HCEC 1CT (cell line): ENCODE data around the gene PDE4C.

ENCODE experiments used
- DNase-seq: peaks from one replicate; pipeline ENCODE4 v3.0.0-alpha.2; 2017

The PDE4C gene

DNA sequence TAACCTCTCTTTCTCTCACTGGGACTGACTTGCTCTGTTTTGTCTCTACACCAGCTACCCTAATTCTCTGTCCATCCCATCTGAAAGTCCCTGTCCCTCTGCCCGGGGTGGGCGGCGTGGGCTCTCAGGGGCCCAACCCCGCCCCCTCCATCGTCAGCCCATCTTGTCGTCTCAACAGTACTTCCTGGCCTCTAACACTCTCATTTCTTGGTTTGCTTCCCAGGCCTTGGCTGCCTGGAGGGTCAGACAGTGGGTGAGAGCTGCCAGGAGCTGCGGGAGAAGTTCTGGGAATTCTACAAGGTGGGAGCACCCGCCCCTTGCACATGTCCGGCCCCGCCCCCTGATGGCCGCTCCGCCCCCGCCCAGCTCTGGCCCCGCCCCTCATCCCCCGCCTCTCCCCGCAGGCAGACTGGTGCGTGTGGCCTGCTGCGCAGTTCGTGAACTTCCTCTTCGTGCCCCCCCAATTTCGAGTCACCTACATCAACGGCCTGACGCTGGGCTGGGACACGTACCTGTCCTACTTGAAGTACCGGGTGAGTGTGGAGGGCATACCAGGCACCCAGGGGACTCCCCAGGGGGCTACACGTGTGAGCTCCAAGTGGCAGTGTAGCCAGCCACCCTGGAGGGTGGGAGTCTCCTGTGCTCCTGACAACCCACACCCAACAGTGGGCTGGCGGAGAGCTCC, 31.5 kb downstream of the PDE4C start:
- no peak for DNase-seq

DNA sequence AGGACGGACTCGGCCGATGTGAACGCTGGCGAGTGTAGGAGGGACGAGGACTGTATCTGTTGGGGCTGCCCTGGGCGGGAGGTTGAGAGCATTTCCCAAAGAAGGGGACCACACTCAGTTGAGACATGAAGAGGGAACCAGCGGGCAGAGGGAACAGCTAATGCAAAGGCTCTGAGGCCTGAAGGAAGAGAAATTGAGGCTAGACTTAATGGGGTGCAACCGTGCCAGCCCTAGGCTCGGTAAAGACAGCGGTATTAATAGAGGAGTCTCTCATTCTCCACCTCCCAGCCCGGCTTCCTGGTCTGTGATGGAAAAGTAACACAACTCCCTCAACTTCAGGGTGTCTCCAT, 32.1 kb downstream of the PDE4C start:
- DNase-seq: no peak

DNA sequence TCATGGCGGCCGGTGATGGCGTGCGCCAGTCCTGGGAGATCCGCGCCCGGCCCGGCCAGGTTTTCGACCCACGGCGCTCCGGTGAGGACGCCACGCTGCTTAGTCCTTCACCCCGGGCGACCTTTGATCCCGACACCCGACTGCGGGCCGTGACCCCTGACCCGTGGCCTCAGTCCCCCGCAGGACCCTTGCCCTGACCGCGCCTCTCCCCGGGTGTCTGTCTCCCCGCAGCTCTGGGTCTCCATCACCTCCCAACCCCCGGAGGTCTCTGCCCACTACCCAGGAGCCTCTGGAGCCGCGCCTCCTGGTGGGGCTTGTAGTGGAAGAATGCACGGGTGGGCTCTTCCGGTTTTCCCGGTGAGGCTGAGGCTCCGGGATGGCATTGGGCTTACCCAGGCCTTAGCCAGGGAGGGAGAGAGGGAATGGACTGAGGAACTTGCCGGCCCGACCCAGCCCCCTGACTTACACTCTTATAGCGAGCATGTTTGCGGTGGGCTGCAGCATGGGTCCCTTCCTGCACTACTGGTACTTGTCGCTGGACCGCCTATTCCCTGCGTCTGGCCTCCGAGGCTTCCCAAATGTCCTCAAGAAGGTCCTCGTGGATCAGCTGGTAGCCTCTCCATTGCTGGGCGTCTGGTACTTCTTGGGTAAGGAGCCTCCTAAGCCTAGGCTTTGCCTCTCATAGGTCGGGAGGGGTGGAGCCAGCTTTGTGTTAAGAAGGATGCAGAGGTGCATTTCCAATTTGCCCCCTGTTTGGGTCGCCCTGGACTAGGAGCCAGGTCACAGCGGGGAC, 32.7 kb downstream of the PDE4C start:
- DNase-seq: no peak

DNA sequence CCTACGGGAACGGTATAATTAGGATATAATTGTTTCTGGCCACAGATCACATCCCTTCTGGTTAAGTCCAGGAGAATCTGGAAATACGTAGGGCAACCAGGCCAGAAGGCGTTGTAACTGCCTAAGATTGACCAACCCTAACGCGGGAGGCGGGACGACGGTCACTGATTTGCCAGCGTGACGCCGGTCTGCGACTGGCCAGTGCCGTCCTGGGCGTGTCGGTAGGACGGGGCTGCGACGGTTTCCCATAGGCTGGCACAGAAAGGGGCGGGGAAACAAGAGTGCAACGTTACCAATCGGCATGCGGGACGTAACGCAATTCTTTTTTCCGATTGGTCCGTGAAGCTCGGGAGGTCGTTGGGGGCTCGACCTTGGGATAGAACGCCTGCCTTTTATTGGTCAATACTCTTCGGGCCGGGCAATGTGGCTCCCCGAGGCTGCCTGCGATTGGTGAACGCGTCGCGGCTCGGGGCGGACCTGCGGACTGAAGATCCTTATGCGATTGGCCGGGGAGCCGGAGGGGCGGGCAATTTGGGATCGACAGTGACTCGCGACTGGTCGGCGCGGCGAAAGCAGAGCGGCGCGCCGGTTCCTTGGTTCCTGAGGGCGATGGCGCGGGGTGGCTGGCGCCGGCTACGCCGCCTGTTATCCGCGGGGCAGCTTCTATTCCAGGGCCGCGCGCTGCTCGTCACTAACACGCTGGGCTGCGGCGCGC, 33.4 kb downstream of the PDE4C start, which contains the start of gene MPV17L2:
Gene MPV17L2 (plus strand): TSS at position 546 of the 715 bp plus-strand sequence. CDS start 64 bp downstream, at position 610.
- peak; percentile 100 for DNase-seq

DNA sequence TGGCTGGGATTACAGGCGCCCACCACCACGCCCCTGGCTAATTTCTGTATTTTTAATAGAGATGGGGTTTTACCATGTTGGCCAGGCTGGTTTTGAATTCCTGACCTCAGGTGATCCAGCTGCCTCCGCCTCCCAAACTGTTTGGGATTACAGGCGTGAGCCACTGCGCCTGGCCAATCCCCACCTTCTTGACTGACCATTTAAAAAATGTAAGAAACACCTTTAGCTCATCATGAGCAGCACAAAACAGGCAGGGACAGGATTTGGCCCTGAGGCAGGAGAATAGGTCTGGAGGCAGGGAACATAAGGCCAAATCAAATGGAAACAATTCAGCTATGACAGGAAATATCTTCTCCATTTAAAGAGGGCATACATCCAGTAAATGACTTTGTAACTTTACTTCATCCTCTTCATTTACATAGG, 34.6 kb downstream of the PDE4C start:
- DNase-seq: no peak

DNA sequence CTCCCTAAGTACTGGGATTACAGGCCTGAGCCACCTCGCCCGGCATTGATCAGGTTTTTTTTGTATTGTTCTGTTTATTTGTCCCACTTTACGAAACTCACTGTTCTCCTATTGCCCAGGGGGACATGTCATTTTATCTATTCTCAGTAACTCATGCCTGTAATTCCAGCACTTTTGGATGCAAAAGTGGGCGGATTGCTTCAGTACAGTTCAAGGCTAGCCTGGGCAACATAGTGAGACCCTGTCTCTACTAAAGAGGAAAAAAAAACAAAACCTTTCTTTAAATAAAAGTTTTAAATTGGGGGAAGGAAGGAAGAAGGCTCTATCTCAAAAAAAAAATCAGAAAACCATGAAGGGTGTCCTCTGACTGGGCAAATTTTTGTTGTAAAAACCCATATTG, 36.0 kb downstream of the PDE4C start:
- DNase-seq: no peak

DNA sequence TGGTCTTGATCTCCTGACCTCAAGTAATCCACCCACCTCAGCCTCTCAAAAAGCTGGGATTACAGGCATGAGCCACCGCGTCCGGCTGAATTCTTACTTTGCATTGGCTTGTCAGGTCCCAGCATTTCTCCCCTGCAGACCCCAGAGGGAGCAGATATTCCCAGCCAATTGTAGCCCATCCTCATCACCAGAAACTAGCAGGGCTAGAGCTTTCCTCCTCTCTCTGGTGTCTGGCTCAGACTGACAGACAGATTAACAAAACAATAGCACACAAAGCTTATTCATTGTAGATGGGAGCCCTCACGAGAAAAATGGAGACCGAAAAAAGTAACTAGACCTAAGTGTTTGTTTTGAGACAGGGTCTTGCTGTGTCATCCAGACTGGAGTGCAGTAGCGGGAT, 40.7 kb downstream of the PDE4C start:
- DNase-seq: no peak

DNA sequence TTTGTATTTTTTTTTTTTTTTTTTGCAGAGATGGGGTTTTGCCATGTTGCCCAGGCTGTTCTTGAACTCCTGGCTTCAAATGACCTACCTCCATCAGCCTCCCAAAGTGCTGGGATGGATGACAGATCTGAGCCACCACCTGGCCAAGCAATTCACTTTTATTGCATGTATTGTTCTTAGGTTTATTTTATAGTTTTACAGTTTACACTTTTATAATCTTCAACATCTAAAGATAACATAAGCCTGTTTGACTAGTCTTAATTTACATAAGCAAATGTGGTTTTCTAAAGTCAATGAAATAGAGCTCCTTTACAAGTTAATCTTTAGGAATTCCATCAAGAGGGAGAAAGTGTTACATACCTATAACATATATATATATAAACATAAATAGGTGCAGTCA, 42.7 kb downstream of the PDE4C start:
- no peak for DNase-seq

DNA sequence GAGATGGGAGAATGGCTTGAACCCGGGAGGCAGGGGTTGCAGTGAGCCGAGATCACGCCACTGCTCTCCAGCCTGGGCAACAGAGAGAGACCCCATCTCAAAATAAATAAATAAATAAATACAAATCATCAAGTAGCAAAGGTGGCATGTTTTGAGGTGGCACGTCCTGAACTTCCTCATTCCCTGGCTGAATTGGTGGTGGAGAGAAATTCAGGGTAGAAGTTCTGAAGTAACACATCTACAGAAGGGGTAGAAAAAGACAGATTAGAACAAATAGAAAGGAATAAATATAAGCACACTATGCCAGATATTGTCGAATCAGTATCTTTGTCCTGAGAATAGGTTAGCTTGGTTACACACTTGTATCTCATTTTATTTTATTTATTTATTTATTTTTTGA, 46.3 kb downstream of the PDE4C start:
- DNase-seq: no peak

DNA sequence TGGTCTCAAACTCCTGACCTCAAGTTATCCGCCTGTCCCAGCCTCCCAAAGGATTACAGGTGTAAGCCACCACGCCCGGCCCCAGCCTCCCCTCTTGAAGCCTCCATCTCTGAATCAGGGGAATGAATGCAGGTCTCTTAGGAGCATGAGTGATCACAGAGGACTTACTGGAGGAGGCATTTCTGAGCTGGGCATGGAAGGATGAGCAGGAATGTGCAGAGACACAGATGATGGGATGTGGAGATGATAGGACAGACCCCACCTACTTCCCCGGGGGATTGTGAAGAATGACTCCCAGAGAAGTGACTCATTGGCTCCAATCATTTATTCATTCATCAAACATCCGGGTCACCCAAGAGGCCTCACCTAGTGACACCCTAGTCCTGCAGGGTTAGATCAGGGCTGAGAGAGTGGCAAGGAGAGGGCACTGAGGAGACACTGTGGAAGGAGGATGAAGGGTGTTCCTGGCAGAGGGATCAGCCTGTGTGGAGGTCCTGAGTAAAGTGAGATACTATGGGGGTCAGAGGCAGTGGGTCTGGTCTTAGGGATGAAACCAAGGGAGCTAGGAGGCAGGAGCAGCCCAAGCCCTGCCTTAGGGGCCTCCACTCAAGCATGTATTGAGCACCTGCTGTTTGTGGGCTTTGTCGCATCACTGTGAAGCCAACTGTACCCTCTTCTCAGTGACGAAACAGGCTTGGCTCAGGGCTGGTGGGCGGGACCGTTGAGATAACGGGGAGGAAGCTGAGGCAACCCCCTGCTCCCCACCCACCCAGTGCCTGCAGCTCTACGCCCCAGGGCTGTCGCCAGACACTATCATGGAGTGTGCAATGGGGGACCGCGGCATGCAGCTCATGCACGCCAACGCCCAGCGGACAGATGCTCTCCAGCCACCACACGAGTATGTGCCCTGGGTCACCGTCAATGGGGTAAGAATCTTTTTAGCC, 49.6 kb downstream of the PDE4C start:
- no peak for DNase-seq

DNA sequence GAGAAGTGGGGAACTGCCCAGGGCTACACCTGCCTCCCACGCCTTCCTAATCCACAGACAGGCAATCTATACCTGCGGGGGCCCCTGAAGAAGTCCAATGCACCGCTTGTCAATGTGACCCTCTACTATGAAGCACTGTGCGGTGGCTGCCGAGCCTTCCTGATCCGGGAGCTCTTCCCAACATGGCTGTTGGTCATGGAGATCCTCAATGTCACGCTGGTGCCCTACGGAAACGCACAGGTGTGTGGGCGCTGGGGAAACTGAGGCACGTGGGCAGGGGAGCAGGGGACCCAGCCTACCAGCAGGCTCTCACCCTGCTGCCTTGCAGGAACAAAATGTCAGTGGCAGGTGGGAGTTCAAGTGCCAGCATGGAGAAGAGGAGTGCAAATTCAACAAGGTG, 51.3 kb downstream of the PDE4C start:
- no peak for DNase-seq
